ENCODE data around the gene FAM43A.

FAM43A gene

DNA sequence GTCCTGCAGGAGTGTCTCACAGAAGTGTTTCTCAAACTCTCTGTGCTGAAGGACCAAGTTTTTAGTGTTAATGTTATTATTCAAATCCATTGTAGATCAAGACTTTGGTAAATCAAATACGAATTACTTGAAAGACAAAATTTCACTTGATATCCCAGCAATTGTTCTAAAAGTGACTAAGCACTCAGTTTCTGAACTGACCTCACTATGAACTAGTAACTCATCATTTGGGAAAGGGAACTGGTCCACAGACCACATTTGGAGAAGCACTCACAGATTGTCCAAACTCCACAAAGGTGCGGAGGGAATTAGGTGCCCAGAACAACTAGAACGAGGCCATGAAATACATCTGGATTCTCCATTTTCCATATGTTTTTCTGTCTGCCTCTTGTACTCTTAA is 25.6 kb downstream of the FAM43A start:
- Histone ChIP-seq H4K20me1 (ENCODE audit: control insufficient read depth, insufficient read depth, low read depth, low read length) (no peaks in the 10 kb centered on the region), H3K36me3 (ENCODE audit: control insufficient read depth, low read length) (no peaks in the 10 kb centered on the region), H3K4me2 (ENCODE audit: low read length) (no peak overlapping the region), H3K27me3 (ENCODE audit: control insufficient read depth, low read length) (no peaks in the 10 kb centered on the region), H3F3A (ENCODE audit: control insufficient read depth, insufficient read depth) (no peaks in the 10 kb centered on the region), H3K27ac (ENCODE audit: low read depth, low read length) (no peak overlapping the region), H3K79me2 (ENCODE audit: control insufficient read depth, low read length) (no peaks in the 10 kb centered on the region), H3K4me1 (ENCODE audit: control insufficient read depth, low read length) (no peaks in the 10 kb centered on the region), H3K4me3 (ENCODE audit: low read length) (no peak overlapping the region), H3K9me2 (replicated peaks; ENCODE audit: control insufficient read depth, low read length) (no peaks in the 10 kb centered on the region), H3K9me3 (ENCODE audit: control insufficient read depth, insufficient read depth, low read length) (no peaks in the 10 kb centered on the region)
- no peak for TF ChIP-seq EZH2phosphoT487 (IDR thresholded peaks at IDR 0.05; ENCODE audit: borderline replicate concordance, low read length)
- TF ChIP-seq, protein P1, sequence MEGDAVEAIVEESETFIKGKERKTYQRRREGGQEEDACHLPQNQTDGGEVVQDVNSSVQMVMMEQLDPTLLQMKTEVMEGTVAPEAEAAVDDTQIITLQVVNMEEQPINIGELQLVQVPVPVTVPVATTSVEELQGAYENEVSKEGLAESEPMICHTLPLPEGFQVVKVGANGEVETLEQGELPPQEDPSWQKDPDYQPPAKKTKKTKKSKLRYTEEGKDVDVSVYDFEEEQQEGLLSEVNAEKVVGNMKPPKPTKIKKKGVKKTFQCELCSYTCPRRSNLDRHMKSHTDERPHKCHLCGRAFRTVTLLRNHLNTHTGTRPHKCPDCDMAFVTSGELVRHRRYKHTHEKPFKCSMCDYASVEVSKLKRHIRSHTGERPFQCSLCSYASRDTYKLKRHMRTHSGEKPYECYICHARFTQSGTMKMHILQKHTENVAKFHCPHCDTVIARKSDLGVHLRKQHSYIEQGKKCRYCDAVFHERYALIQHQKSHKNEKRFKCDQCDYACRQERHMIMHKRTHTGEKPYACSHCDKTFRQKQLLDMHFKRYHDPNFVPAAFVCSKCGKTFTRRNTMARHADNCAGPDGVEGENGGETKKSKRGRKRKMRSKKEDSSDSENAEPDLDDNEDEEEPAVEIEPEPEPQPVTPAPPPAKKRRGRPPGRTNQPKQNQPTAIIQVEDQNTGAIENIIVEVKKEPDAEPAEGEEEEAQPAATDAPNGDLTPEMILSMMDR (IDR thresholded peaks at IDR 0.05; ENCODE audit: low read depth, low read length, poor library complexity, severe bottlenecking): no peak

DNA sequence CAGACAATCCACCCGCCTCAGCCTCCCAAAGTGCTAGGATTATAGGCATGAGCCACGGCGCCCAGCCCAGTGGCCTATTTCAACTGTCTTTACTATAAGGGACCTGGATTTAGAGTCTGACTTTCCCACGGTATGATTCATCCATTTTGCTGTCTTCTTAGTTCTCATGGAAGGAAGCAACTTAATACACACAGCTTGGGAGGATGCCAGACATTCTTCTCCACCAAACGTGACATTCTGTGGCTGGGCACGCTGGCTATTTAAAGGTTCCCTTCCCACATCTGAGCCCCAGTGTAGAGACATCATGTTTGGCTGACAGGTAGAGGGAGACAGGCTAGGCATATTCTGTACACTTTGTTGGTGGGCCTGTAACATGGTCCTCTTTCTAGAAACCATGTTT is 26.2 kb downstream of the FAM43A start:
- no peaks in the 10 kb centered on the region for H3K27me3 ChIP-seq (ENCODE audit: control insufficient read depth, low read length)
- no peaks in the 10 kb centered on the region for H3K79me2 ChIP-seq (ENCODE audit: control insufficient read depth, low read length)
- no peaks in the 10 kb centered on the region for H3K9me2 ChIP-seq (replicated peaks; ENCODE audit: control insufficient read depth, low read length)
- no peak overlapping the region for H3K4me3 ChIP-seq (ENCODE audit: low read length)
- no peaks in the 10 kb centered on the region for H4K20me1 ChIP-seq (ENCODE audit: control insufficient read depth, insufficient read depth, low read depth, low read length)
- no peak overlapping the region for H3K4me2 ChIP-seq (ENCODE audit: low read length)
- no peaks in the 10 kb centered on the region for H3F3A ChIP-seq (ENCODE audit: control insufficient read depth, insufficient read depth)
- no peaks in the 10 kb centered on the region for H3K4me1 ChIP-seq (ENCODE audit: control insufficient read depth, low read length)
- H3K36me3 ChIP-seq (ENCODE audit: control insufficient read depth, low read length): no peaks in the 10 kb centered on the region
- TF ChIP-seq, protein P1 (IDR thresholded peaks at IDR 0.05; ENCODE audit: low read depth, low read length, poor library complexity, severe bottlenecking): no peak
- TF ChIP-seq EZH2phosphoT487 (IDR thresholded peaks at IDR 0.05; ENCODE audit: borderline replicate concordance, low read length): no peak
- H3K9me3 ChIP-seq (ENCODE audit: control insufficient read depth, insufficient read depth, low read length): no peaks in the 10 kb centered on the region
- no peak overlapping the region for H3K27ac ChIP-seq (ENCODE audit: low read depth, low read length)

DNA sequence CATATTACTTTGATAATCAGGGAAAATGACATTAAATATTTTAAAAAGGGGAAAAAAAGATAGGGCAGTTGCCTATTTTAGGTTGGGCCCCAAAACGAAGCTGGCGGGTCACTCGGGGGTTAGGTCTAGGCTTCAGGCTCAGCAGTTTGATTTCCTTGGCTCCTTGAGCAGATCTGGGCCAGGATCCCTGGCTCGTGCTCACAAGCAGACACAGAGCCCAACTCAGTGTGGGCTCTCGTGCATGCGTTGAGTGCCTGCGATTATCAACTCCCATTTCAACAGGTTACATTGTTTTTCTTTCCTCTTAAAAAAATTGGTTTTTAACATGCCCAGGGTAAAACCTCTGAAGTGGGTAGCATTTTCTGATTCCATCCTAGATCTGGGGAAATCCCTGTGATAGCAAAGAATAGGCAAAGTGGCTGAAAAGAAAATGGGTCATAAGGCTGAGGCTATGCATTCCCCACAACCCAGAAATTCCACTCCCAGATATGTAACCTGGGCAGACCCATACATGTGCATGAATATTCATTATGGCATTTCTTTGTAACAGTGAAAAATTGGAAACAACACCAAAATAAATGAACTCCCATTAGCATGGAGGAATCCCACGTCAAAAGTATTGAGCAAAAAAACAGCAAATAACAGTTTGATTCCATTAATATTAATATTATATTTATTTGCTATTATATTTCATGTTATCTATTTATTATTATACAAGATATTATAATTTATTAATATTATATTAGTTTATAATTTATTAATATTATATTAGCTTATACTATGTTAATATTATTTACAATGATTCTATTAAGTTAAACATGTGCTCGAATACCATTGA is 27.8 kb downstream of the FAM43A start:
- no peak overlapping the region for H3K4me2 ChIP-seq (ENCODE audit: low read length)
- no peaks in the 10 kb centered on the region for H3K9me2 ChIP-seq (replicated peaks; ENCODE audit: control insufficient read depth, low read length)
- H3K27me3 ChIP-seq (ENCODE audit: control insufficient read depth, low read length): no peaks in the 10 kb centered on the region
- TF ChIP-seq, protein P1 (IDR thresholded peaks at IDR 0.05; ENCODE audit: low read depth, low read length, poor library complexity, severe bottlenecking): no peak
- no peak for TF ChIP-seq EZH2phosphoT487 (IDR thresholded peaks at IDR 0.05; ENCODE audit: borderline replicate concordance, low read length)
- H3K9me3 ChIP-seq (ENCODE audit: control insufficient read depth, insufficient read depth, low read length): no peaks in the 10 kb centered on the region
- no peaks in the 10 kb centered on the region for H3K4me1 ChIP-seq (ENCODE audit: control insufficient read depth, low read length)
- no peaks in the 10 kb centered on the region for H4K20me1 ChIP-seq (ENCODE audit: control insufficient read depth, insufficient read depth, low read depth, low read length)
- no peak overlapping the region for H3K27ac ChIP-seq (ENCODE audit: low read depth, low read length)
- H3K36me3 ChIP-seq (ENCODE audit: control insufficient read depth, low read length): no peaks in the 10 kb centered on the region
- no peaks in the 10 kb centered on the region for H3F3A ChIP-seq (ENCODE audit: control insufficient read depth, insufficient read depth)
- H3K4me3 ChIP-seq (ENCODE audit: low read length): no peak overlapping the region
- H3K79me2 ChIP-seq (ENCODE audit: control insufficient read depth, low read length): no peaks in the 10 kb centered on the region
